DOHH2 (cell line): ENCODE data around the gene CFAP52.

ENCODE experiments used
- EZH2phosphoT487 ChIP-seq: fragments of 200-600 bp; sonication (generic); IDR thresholded peaks from 2 replicates; pipeline ENCODE4 v1.6.1; 2017; ENCODE audit warnings: borderline replicate concordance, mild to moderate bottlenecking, antibody characterized with exemption, low read length, moderate library complexity, mixed read lengths
- TF ChIP-seq, protein P1 (sequence below): fragments of 200-600 bp; sonication (generic); IDR thresholded peaks from one replicate; pipeline ENCODE4 v1.5.1; 2014; ENCODE audit warnings: antibody characterized with exemption, mild to moderate bottlenecking, low read depth, low read length; ENCODE audit not compliant: poor library complexity, severe bottlenecking

DNA sequence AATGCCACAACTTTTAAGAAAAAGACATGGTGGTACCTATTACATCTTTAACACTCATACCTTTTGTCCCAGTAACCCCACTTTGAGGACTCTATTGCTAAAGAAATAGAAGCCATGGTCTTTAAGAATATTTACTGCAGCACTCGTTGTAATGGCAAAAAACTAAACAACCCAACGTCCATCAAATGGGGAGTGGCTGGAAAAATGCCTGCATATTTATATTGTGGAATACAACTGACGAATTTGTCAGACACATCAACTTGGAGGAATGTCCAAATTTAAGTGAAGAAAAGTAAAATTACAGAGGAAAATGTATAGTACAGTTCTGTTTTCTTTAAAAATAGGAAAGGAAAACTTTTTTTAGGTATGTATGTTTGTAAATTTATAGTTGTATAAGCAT, 48.7 kb upstream of the CFAP52 start:
- TF ChIP-seq, protein P1, sequence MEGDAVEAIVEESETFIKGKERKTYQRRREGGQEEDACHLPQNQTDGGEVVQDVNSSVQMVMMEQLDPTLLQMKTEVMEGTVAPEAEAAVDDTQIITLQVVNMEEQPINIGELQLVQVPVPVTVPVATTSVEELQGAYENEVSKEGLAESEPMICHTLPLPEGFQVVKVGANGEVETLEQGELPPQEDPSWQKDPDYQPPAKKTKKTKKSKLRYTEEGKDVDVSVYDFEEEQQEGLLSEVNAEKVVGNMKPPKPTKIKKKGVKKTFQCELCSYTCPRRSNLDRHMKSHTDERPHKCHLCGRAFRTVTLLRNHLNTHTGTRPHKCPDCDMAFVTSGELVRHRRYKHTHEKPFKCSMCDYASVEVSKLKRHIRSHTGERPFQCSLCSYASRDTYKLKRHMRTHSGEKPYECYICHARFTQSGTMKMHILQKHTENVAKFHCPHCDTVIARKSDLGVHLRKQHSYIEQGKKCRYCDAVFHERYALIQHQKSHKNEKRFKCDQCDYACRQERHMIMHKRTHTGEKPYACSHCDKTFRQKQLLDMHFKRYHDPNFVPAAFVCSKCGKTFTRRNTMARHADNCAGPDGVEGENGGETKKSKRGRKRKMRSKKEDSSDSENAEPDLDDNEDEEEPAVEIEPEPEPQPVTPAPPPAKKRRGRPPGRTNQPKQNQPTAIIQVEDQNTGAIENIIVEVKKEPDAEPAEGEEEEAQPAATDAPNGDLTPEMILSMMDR: no peak
- TF ChIP-seq EZH2phosphoT487: no peak
